Suppressor macrophage treated with lipopolysaccharide for 4 hours (primary cell): ENCODE results near the gene INPP5A.
"Not testable (repeated sequence)": the region's sequence is repeated elsewhere in the genome, so short reads cannot be mapped to it uniquely, and the experiment has no call there.

ENCODE experiments used
- DNase-seq: peaks from one replicate; pipeline ENCODE4 v3.0.0-alpha.2; 2020

INPP5A gene

DNA sequence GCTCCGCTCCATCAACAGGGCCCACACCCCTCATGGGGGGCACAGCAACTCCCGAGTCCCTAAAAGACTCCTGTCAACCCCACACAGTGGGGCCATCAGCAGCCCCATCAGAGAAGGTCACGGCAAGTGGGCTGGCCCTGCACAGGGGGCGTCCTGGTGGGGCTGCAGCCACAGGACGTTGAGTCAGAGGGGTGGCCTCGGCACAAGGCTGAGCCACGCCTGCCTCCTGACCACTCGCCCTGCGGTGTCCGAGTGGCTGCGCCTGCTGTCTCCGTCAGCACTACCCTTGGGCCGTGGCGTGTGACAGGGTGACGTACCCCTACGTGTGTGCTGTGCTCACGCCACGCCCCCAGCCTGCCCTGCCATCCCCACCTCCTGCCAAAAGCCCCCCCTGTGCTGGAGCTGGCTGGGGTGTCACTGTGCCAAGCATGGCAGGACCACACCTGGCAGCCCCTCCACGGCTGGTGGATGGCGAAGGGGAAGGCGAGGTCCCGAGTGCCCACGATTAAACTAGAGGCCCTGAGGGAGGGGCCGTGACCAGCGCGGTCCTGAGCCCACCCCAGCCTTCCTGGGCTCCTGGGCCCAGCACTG lies 274.4 kb downstream of the INPP5A start:
- no peak for DNase-seq

DNA sequence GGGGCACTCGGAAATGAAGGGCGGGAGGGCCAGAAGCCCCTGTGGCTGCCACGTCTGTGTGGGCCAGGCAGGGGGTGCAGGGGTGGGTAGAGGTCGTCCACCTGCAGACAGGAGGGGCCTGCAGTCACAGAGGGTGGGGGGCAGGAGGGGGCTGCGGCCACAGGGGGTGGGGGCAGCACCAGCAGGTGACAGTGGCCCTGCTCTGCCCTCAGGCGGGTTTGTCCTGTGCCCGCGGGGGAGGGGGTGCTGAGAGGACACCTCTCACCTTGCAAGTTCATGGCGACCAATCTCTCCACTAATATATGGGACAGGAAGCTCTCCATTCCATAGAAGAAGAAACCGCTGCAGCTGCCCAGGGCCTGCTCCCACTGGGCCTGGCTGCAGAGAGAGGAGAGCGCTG lies 274.9 kb downstream of the INPP5A start:
- DNase-seq, result no peak

DNA sequence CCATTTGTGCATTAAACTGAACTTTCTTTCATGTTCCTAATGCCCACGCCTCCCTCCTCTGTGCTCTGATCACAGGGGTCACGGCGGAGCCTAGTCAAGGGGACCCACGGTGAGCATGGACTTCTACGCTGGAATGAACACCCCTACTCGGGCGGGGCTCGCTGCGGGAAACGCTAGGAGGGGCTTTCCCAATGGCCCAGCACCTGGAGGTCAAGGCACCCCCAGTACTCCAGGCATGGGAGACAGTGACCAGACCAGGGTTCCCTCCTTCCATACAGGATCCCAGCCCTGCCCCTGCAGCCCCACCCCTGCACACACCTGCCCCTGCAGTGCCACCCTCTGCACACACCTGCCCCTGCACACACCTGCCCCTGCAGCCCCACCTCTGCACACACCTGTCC lies 275.4 kb downstream of the INPP5A start:
- no peak for DNase-seq

DNA sequence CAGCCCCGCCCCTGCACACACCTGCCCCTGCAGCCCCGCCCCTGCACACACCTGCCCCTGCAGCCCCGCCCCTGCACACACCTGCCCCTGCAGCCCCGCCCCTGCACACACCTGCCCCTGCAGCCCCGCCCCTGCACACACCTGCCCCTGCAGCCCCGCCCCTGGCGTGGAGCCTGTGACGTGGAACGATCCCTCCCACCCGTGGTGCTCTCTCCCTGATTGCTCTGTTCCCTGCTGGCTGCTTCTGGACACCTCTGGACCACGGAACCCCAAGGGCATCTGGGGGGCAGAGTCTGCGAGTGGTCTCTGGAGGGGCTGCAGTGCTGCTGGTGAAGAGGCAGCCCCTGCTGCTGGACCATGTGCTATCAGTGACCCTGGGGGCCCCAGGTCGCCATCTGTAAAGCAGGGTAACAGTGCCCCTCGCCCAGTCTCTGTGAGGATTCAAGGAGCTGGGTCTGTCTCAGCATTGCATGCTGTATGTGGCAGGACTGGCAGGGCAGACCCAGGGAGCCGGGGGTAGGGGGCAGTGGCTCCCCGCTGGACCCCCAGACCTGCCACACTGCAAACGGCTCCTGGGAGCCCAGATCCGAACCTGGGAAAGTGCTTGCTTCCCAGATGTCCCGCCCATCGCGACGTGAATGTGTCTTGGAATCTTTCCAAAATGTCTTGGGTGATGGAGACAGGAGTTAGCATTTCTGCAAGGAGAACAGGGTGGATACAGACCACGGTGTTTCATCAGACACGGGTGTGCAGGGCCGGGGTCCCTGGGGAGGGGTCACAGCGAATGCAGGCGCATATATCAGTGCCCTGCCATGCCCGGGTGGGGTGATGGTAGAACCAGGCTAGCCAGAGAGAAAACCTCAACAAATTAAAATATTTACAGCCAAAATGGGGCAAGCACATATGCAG lies 276.2 kb downstream of the INPP5A start:
- DNase-seq, result no peak

DNA sequence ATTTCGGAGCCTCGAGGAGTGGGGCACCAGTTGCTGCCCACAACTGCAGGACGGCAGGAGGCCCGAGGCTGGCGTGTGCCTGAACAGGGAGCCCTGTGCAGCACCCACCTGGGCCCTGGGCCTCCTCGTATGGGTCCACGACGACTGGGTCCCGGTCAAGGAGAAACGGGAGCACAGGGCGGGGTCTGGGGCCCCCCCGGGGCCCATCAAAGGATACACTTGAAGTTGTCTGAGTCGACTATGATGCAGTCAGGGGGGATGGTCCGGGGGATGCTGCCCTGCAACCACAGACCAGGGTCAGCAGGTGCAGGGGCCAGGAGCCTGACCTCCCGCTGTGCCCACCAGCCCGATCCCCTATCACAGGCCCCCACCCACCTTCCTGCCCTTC lies 276.9 kb downstream of the INPP5A start:
- no peak for DNase-seq

DNA sequence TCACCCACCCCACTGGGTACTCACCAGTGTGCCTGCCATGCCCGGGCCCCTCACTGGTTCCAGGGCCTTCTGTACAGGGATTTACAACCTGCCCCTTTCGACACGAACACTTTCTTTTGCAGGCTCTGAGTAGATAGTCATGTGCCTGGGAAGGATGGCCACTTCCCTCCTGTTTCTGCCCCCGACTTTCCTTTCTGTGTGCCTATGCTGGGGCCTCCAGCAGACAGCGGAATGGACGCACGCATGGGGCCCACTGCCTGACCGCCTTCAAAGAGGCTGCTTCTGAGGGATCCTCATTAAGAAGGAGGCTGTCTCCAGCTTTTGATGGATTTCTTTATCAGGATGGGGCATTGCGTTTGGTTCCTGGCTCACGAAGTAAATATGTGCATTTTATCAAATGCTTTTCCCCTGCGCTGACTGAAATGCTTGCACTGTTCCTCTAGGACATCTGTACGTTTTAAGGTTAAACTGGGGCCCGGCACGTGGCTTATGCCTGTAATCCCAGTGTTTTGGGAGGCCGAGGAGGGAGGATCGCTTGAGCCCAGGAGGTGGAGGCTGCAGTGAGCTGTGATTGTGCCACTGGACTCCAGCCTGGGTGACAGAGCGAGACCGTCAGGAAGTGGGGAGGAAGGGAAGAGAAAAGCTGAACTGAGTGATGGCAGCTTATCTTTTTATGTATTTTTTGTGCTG lies 277.7 kb downstream of the INPP5A start:
- no peak for DNase-seq

DNA sequence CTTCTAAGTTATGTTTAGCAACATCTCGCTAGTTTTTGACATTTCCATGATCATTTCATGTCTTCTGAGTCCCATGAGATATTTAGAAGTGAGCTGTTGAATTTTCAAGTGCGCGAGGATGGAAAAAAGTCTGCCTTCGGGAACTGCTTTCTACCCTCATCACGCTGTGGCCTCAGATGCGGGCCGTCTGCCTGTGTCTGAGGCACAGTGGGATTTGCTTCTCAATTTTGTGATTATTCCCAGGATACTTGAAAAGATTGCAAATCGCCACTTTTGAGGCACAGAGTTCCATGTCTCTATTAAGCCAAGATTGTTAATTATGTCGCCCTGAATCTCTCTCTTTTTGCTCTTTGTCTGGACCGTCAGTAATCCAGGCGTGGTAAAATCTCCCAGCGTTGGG lies 279.1 kb downstream of the INPP5A start:
- no peak for DNase-seq

DNA sequence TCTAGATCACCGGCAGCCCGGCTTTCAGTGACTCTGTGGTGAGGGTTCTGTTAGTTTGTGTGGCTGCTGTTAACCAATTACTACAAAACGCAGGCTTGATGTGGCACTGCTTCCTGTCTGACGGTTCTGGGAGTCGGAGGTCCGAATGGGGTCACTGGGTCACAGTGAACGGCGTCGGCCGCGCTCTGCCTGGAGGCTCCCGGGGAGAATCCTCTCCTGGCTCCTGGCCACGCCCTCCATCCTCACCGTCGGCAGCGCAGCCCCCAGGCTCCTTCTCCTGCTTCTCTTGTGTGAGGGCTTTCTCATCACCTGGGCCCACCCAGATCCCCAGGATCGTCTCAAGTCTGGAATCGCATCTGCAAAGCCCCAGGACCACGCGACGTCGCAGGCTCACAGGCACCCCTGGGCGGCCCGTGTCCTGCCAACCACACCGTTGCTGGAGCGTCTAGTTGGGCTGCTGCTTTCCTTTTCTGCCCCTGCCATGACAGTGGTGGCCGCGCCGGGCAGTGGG lies 280.2 kb downstream of the INPP5A start:
- DNase-seq, result no peak

DNA sequence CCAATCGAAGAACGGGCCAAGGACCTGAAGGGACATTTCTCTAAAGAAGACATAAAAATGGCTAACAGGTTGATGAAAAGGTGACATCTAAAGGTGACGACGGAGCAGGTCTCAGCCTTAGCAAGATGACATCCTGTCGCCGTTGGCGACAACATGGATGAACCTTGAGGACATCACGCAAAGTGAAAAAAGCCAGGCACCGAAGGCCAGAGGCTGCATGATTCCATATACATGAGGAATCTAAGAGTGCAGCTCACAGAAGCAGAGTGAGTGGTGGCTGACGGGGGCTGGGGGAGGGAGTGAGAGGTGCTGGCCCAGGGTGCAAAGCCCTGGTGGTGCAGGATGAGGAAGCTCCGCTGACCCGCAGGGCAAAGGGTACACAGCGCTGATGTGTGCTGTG lies 282.5 kb downstream of the INPP5A start:
- no peak for DNase-seq

DNA sequence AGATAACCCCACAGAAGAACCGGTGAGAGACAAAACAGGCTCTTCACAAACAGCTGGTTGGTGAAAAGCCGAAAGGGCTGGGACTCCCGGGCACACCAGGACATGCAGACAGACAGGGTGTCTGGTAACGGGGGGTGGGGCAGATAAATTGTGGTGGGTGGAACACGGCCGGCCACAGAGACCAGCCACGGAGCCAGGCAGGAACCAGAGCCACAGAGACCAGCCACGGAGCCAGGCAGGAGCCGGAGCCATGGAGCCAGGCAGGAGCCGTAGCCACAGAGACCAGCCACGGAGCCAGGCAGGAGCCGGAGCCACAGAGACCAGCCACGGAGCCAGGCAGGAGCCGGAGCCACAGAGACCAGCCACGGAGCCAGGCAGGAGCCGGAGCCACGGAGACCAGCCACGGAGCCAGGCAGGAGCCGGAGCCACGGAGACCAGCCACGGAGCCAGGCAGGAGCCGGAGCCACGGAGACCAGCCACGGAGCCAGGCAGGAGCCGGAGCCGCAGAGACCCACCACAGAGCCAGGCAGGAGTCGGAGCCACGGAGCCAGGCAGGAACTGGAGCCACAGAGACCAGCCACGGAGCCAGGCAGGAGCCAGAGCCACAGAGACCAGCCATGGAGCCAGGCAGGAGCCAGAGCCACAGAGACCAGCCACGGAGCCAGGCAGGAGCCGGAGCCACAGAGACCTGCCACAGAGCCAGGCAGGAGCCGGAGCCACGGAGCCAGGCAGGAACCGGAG lies 288.4 kb downstream of the INPP5A start:
- not testable (repeated sequence) for DNase-seq

DNA sequence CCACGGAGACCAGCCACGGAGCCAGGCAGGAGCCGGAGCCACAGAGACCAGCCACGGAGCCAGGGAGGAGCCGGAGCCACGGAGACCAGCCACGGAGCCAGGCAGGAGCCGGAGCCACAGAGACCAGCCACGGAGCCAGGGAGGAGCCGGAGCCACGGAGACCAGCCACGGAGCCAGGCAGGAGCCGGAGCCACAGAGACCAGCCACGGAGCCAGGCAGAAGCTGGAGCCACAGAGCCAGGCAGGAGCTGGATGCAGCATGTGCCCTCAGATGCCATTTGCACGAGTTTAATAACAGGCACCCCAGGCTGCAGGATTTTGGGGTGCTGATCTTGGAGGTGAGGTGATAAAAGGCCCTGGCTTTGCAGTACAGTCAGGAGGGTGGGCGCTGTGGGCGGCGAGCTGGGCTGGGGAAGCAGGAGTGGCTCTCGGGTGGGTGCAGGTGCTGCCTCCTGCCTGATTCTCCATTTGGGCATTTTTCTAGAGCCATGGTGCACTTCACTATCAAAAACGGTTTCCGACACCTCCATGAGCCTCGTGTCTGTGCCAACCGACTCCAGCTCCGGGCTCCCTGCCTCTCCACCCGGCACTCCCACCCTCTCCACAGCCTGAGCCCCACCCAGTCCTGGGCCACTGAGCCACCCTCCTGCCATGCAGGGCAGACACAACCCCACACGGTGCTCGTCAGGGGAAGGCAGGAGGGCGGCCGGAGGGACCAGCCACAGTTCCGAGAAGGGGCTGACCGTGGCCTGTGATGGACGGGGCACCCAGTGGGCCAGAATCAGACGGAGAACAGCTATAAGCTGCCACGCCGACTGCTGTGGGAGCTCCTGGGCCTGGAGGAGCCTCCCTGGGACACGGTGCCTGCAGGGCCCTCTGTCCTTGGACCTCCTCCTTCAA lies 289.2 kb downstream of the INPP5A start:
- DNase-seq, result no peak

DNA sequence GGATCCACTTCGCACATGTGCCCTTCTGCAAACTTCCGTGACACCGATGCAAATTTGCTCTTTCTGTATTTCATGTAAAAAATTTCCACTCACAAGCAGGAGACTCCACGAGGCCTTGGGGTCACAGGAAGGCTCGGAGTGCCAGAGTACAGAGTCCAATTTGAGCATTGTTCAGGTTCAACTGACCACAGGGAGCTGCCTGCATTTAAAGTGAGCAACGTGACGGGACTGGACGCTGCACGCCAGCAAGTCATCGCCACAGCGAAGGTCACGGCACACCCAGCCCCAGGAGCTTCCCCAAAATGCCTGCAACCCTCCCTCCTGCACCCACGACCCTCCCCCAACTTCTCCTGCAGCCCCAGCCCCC lies 289.8 kb downstream of the INPP5A start:
- DNase-seq, result no peak

DNA sequence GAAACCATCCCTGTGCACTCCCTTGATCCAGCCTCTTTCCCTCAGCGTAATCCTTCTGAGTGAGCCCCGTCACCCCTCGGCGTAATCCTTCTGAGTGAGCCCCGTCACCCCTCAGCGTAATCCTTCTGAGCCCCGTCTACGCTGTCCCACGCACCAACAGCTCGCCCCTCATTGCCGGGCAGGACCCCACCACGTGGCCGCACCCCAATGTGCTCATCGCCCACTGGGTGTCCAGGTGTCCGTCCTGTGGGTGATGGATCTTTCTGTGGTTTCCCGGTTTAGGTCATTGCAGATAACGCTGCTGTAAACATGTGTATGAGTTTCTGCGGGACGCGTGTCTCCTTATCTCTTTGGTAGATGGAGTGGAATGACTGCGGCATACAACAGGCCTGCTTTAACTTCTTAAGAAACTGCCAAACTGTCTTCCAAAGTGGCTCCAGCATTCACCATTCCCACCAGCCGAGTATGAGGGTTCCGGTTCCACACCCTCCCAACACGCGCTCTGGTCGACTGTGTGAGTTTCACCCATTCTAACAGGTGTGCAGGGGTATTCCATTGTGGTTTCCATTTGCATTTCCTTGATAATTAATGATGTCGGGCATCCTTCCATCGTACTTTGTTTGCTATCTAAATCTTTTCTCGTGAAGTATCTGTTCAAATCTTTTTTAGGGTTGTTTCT lies 290.4 kb downstream of the INPP5A start:
- no peak for DNase-seq

DNA sequence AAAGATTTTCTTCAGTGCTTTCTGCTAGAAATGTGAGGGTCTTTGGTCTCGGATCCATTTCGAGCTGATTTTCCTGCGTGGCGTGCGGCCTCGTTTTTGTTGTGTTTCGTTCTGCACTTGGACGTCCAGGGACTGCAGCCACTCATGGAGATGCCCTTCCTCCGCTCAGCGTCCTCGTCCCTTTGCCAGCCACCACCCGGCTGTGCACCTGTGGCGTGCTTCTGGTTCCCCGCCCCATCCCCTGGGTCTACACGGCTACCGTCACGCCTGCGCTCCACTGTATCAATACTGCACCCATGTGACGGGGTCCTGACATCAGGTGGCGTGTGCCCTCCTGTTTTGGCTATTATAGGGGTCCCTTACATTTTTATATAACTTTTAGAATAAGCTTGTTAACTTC lies 291.1 kb downstream of the INPP5A start:
- DNase-seq, result no peak

DNA sequence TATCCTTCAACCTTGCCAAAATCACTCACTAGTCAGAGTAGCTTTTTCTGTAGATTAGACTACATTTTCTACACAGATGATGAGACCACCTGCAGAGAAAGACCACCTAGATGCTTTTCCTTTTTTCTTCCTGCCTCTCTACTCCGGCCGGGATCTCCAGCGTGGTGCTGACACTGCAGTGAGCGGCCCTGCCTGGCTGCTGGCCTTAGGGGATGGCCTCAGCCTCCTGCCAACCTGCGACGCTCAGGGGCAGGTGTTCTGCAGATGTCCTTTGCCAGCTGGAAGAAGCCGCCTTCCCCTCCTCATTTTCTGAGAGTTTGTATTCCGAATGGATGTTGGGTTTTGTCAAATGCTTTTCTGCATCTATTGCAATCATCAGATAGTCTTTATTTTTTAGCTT lies 291.8 kb downstream of the INPP5A start:
- no peak for DNase-seq

DNA sequence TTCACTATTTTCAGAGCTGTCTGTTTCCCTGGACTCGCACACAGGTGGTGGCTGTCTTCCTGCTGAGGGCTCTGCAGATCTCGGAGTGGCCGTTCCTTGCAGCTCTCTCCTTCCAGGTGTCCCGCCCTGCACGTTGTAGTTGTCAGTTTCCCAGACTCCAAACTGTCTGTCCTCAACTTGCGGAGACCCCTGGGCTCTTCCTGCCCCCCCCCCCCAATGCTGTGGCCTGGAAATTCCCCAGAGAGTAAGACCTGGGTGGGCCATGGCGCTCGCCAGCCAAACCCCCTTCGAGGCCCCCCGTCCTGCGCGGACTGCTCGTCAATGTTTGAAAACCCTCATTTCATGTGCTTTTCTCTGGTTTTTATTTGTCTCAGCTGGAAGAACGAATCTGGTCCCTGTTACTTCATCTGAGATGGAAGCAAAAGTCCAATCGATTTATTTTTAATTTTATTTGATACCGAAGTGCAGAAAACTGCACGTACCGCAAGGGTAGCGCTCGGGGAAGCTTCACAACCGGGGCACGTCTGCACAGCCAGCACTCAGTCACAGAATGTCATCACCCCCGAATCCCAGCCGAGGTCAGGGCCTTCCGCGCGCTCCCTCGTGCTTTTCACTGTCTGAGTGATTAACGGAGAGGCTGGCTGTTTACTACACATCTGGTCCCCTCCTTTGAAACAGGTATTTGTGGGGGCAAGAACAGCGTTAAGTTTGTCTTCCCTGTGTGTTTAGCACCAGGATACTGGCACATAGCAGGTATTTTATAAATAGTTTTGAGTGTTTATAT lies 294.8 kb downstream of the INPP5A start:
- no peak for DNase-seq
